Tibial nerve (tissue), 3 donors: ENCODE data around the gene CFTR.

Source experiments
- CTCF ChIP-seq, 5 experiments: fragments of 200-600 bp in 3 of 5; fragments of 450-650 bp in 2 of 5; sonication (generic) in 3 of 5; IDR thresholded peaks; one replicate each; pipeline ENCODE4 v1.5.1; 2016 to 2019; ENCODE audit warnings: antibody characterized with exemption in 5 of 5, mild to moderate bottlenecking in 3 of 5, moderate library complexity in 2 of 5
- POLR2A ChIP-seq, 2 donors: fragments of 450-650 bp; IDR thresholded peaks; one replicate each; pipeline ENCODE4 v1.6.1; 2017; ENCODE audit warnings: antibody characterized with exemption in 2 of 2, mild to moderate bottlenecking in 2 of 2, moderate library complexity in 2 of 2

DNA sequence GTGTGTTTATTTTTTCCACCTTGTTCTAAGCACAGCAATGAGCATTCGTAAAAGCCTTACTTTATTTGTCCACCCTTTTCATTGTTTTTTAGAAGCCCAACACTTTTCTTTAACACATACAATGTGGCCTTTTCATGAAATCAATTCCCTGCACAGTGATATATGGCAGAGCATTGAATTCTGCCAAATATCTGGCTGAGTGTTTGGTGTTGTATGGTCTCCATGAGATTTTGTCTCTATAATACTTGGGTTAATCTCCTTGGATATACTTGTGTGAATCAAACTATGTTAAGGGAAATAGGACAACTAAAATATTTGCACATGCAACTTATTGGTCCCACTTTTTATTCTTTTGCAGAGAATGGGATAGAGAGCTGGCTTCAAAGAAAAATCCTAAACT, 28.9 kb downstream of the CFTR start:
- TF ChIP-seq CTCF (IDR thresholded peaks at IDR 0.05) (no peak), POLR2A (IDR thresholded peaks at IDR 0.05) (no peak)
